Endothelial cell of umbilical vein (primary cell): ENCODE results near the gene CCR5AS.

Source experiments
- BruUV-seq: library from RNA; stranded (reverse); fragments of 400-500 nt; replicated peaks from 2 replicates; lab custom pipeline; 2021; lab: Mats Ljungman, UMichigan
- CTCF ChIA-PET: fragments of 300-600, 350-600 bp; sonication (Branson Sonifier 250); formaldehyde crosslinking; loops from one replicate; lab custom pipeline; 2021; ENCODE audit warnings: antibody characterized with exemption, inconsistent platforms; lab: Charles Lee
- POLR2A ChIA-PET: fragments of 300-600, 350-600 bp; sonication (Branson Sonifier 250); formaldehyde crosslinking; loops from one replicate; lab custom pipeline; 2021; ENCODE audit warnings: antibody characterized with exemption, inconsistent platforms; lab: Charles Lee
- DNase-seq: peaks from one replicate; pipeline ENCODE4 v3.0.0-alpha.2; 2011; ENCODE audit warnings: low read depth, low spot score
- FAIRE-seq: peaks from 2 replicates; lab custom pipeline; 2011; peaks lifted over from hg19 to GRCh38; lab: Jason Lieb, UNC
- H2AFZ ChIP-seq: 2 replicates; pipeline ENCODE4 v1.6.0; 2012; ENCODE audit warnings: low read depth, low read length, control low read depth, inconsistent platforms
- H3K27ac ChIP-seq: 2 replicates; pipeline ENCODE4 v1.5.1; 2011; ENCODE audit warnings: low read depth, mild to moderate bottlenecking, control low read depth, low read length, moderate library complexity; ENCODE audit not compliant: insufficient read depth
- H3K27me3 ChIP-seq, 2 experiments: 2 replicates each; pipeline versions ENCODE4 v1.6.0 to v1.6.1; 2011; ENCODE audit warnings: low read length in 2 of 2, mixed read lengths in 1 of 2; ENCODE audit not compliant: control insufficient read depth in 2 of 2, insufficient read depth in 2 of 2
- H3K36me3 ChIP-seq, 2 experiments: 2 replicates in 1 of 2; 3 replicates in 1 of 2; pipeline ENCODE4 v1.5.1; 2011; ENCODE audit warnings: low read length in 2 of 2, mild to moderate bottlenecking in 1 of 2, moderate library complexity in 1 of 2; ENCODE audit not compliant: control insufficient read depth in 2 of 2, insufficient read depth in 2 of 2; ENCODE audit errors: extremely low read depth in 1 of 2
- H3K4me1 ChIP-seq: 3 replicates; pipeline ENCODE4 v1.5.1; 2011; ENCODE audit warnings: mild to moderate bottlenecking, low read length; ENCODE audit not compliant: control insufficient read depth, insufficient read depth; ENCODE audit errors: extremely low read depth
- H3K4me2 ChIP-seq: 2 replicates; pipeline ENCODE4 v1.6.1; 2011; ENCODE audit warnings: low read length, control low read depth, mixed read lengths; ENCODE audit not compliant: insufficient read depth
- H3K4me3 ChIP-seq, 3 experiments: fragments of 200-600 bp in 1 of 3; sonication (generic), shearing (Covaris generic) in 1 of 3; replicated peaks in 1 of 3; 2 replicates each; pipeline ENCODE4 v1.5.1; 2011 to 2016; ENCODE audit warnings: control low read depth in 3 of 3, low read length in 3 of 3, mild to moderate bottlenecking in 2 of 3, inconsistent platforms in 1 of 3, low read depth in 1 of 3, moderate library complexity in 1 of 3; ENCODE audit not compliant: insufficient read depth in 1 of 3
- H3K79me2 ChIP-seq: 2 replicates; pipeline ENCODE4 v1.6.0; 2012; ENCODE audit warnings: low read length, inconsistent platforms; ENCODE audit not compliant: control insufficient read depth, insufficient read depth
- H3K9ac ChIP-seq: replicated peaks from 2 replicates; pipeline ENCODE3; 2011; ENCODE audit warnings: low read length, control low read depth; ENCODE audit not compliant: insufficient read depth; ENCODE audit errors: extremely low read depth
- H3K9me1 ChIP-seq: replicated peaks from 3 replicates; pipeline ENCODE4 v1.6.0; 2011; ENCODE audit warnings: mild to moderate bottlenecking, low read length; ENCODE audit not compliant: control insufficient read depth, insufficient read depth; ENCODE audit errors: extremely low read depth
- H3K9me3 ChIP-seq: replicated peaks from 2 replicates; pipeline ENCODE4 v1.5.1; 2012; ENCODE audit warnings: low read length, inconsistent platforms; ENCODE audit not compliant: control insufficient read depth, insufficient read depth
- H4K20me1 ChIP-seq: replicated peaks from 2 replicates; pipeline ENCODE3; 2011; ENCODE audit warnings: mild to moderate bottlenecking, low read length; ENCODE audit not compliant: control insufficient read depth, insufficient read depth; ENCODE audit errors: extremely low read depth
- FOS ChIP-seq: IDR thresholded peaks from 2 replicates; pipeline ENCODE4 v1.6.1; 2011; ENCODE audit warnings: mild to moderate bottlenecking, low read length, moderate library complexity, borderline replicate concordance; ENCODE audit not compliant: insufficient read depth
- GATA2 ChIP-seq: IDR thresholded peaks from 2 replicates; pipeline ENCODE4 v1.7.0; 2011; ENCODE audit warnings: low read depth, mild to moderate bottlenecking, moderate library complexity, mixed read lengths, low read length; ENCODE audit not compliant: insufficient read length, insufficient read depth
- JUN ChIP-seq: IDR thresholded peaks from 2 replicates; pipeline ENCODE4 v1.6.1; 2011; ENCODE audit warnings: borderline replicate concordance, low read depth; ENCODE audit not compliant: insufficient read length, insufficient read depth
- MYC ChIP-seq: IDR thresholded peaks from one replicate; pipeline ENCODE4 v1.6.1; 2011; ENCODE audit warnings: mild to moderate bottlenecking, low read depth, low read length
- POLR2AphosphoS5 ChIP-seq: IDR thresholded peaks from 2 replicates; pipeline ENCODE4 v1.6.1; 2012; ENCODE audit warnings: low read depth, mild to moderate bottlenecking, control low read depth, low read length, moderate library complexity; ENCODE audit not compliant: insufficient read depth
- dilution Hi-C: fragments of 300-500 bp; cut with MboI; formaldehyde crosslinking; loops from one replicate; pipeline ENCODE4 v1.15.0; 2019; ENCODE audit warnings: low sequenced_read_pairs; ENCODE audit not compliant: extremely low pct_ligation_motif_present
- intact Hi-C: fragments of 100-400 bp; cut with micrococcal nuclease; formaldehyde crosslinking; loops from one replicate; pipeline ENCODE4 v1.10.0; 2022
- TF ChIP-seq, protein P1 (sequence below), 2 donors: IDR thresholded peaks; 1 replicate in 1 of 2; 2 replicates in 1 of 2; pipeline ENCODE4 v1.5.1; 2011; ENCODE audit warnings: low read length in 2 of 2, mild to moderate bottlenecking in 2 of 2, moderate library complexity in 2 of 2, control low read depth in 1 of 2, inconsistent platforms in 1 of 2, low read depth in 1 of 2; ENCODE audit not compliant: insufficient read depth in 1 of 2; ENCODE audit errors: extremely low read depth in 1 of 2

CCR5AS gene

DNA sequence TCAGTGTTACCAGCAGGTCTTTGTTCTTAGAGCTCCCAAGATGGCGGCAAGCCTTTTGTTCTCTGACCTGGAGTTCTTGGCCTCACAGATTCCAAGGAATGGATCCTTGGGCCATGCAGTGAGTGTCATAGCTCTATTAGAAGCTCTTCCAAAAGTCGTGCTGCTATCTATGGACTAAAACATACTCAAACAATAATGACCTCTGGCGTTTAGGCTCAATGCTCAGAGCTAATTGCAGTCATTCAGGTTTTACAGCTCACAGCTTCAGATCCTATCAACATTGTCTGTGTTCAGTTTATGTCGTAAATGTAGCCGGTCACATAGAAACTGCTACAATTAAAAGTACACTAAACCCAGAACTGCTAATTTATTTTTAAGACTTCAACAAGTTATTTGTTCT is 22.4 kb upstream of the CCR5AS start:
- BruUV-seq = no TSS peak
- no peak overlapping the region for H3K27ac ChIP-seq
- DNase-seq (no peak), FAIRE-seq (no peak)
- H3K4me3 ChIP-seq = no peak overlapping the region
- H3K79me2 ChIP-seq = no peaks in the 10 kb centered on the region
- CTCF ChIA-PET = interaction anchor here (0.8 to 6.6 kb wide), 10 partner anchors 13 to 490 kb away, joined by 3 to 200 read pairs (median 4); partner anchors contain the start of genes CCR5AS and CCRL2
- H3K9ac ChIP-seq = no peak overlapping the region
- no peaks in the 10 kb centered on the region for H3K9me3 ChIP-seq
- no peak for TF ChIP-seq POLR2AphosphoS5
- TF ChIP-seq, protein P1, sequence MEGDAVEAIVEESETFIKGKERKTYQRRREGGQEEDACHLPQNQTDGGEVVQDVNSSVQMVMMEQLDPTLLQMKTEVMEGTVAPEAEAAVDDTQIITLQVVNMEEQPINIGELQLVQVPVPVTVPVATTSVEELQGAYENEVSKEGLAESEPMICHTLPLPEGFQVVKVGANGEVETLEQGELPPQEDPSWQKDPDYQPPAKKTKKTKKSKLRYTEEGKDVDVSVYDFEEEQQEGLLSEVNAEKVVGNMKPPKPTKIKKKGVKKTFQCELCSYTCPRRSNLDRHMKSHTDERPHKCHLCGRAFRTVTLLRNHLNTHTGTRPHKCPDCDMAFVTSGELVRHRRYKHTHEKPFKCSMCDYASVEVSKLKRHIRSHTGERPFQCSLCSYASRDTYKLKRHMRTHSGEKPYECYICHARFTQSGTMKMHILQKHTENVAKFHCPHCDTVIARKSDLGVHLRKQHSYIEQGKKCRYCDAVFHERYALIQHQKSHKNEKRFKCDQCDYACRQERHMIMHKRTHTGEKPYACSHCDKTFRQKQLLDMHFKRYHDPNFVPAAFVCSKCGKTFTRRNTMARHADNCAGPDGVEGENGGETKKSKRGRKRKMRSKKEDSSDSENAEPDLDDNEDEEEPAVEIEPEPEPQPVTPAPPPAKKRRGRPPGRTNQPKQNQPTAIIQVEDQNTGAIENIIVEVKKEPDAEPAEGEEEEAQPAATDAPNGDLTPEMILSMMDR (IDR thresholded peaks at IDR 0.05; ENCODE audit: extremely low read depth in 1 of 2, insufficient read depth in 1 of 2, low read depth in 1 of 2, low read length in 2 of 2) = no peak
- TF ChIP-seq FOS = no peak
- no peak for TF ChIP-seq GATA2
- no peak for TF ChIP-seq MYC
- TF ChIP-seq JUN = no peak
- no peaks in the 10 kb centered on the region for H3K4me1 ChIP-seq
- H3K27me3 ChIP-seq = peaks cover 0 to 2% of the 10 kb centered on the region in 2 experiments
- dilution Hi-C loops = no loop called here
- no peak overlapping the region for H3K4me2 ChIP-seq
- intact Hi-C loops = loop anchor here (10.0 kb wide), 1 partner anchor 214 kb away; no protein-coding TSS in a partner anchor
- no peak overlapping the region for H2AFZ ChIP-seq
- H4K20me1 ChIP-seq = no peaks in the 10 kb centered on the region
- POLR2A ChIA-PET = no interaction called here
- no peaks in the 10 kb centered on the region for H3K9me1 ChIP-seq
- H3K36me3 ChIP-seq = no peaks in the 10 kb centered on the region
